HepG2 (cell line): Measurements from ENCODE around the gene NDUFS4.

Source experiments
- NFATC3 ChIP-seq: sonication (generic); formaldehyde crosslinking; IDR thresholded peaks from 2 replicates; pipeline ENCODE4 v1.5.1; 2020; ENCODE audit warnings: mild to moderate bottlenecking, missing genetic modification reagents
- SKIL ChIP-seq: sonication (generic); formaldehyde crosslinking; IDR thresholded peaks from 2 replicates; pipeline ENCODE4 v1.8.0; 2022; ENCODE audit warnings: missing genetic modification reagents, mild to moderate bottlenecking, moderate library complexity, borderline replicate concordance
- SOX5 ChIP-seq: IDR thresholded peaks from 2 replicates; pipeline ENCODE4 v1.6.1; 2016; ENCODE audit warnings: borderline replicate concordance
- ZFP41 ChIP-seq: sonication (generic); formaldehyde crosslinking; IDR thresholded peaks from 2 replicates; pipeline ENCODE4 v1.4.0; 2020; ENCODE audit warnings: mild to moderate bottlenecking, missing genetic modification reagents, borderline replicate concordance
- TF ChIP-seq, protein P1 (sequence below): sonication (generic); formaldehyde crosslinking; IDR thresholded peaks from 2 replicates; pipeline ENCODE4 v1.4.0; 2020; ENCODE audit warnings: missing genetic modification reagents, borderline replicate concordance

- no peak for TF ChIP-seq NFATC3 (CRISPR knock-in tag)
- no peak for TF ChIP-seq ZFP41
- TF ChIP-seq SOX5 (CRISPR knock-in tag) = no peak
- no peak for TF ChIP-seq SKIL (CRISPR knock-in tag)
- TF ChIP-seq, protein P1, sequence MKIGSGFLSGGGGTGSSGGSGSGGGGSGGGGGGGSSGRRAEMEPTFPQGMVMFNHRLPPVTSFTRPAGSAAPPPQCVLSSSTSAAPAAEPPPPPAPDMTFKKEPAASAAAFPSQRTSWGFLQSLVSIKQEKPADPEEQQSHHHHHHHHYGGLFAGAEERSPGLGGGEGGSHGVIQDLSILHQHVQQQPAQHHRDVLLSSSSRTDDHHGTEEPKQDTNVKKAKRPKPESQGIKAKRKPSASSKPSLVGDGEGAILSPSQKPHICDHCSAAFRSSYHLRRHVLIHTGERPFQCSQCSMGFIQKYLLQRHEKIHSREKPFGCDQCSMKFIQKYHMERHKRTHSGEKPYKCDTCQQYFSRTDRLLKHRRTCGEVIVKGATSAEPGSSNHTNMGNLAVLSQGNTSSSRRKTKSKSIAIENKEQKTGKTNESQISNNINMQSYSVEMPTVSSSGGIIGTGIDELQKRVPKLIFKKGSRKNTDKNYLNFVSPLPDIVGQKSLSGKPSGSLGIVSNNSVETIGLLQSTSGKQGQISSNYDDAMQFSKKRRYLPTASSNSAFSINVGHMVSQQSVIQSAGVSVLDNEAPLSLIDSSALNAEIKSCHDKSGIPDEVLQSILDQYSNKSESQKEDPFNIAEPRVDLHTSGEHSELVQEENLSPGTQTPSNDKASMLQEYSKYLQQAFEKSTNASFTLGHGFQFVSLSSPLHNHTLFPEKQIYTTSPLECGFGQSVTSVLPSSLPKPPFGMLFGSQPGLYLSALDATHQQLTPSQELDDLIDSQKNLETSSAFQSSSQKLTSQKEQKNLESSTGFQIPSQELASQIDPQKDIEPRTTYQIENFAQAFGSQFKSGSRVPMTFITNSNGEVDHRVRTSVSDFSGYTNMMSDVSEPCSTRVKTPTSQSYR = no peak
Measured at GRCh38 chr5:53537711-53538110, 22.7 kb upstream of the NDUFS4 start.
